GM12878 (cell line): Measurements from ENCODE around the gene KIAA1328. TPM values are rescaled to one million over a fixed set of nuclear protein-coding genes. Genes with fewer than 3 reads are reported as not detected.

Source experiments
- ATAC-seq: fragments of 200-7000 bp; cut with Tn5 transposase; 3 replicates; pipeline ENCODE4 v1.9.1; 2020; ENCODE audit warnings: mild to moderate bottlenecking, moderate library complexity
- BruUV-seq: library from RNA; stranded (reverse); fragments of 400-500 nt; replicated peaks from 2 replicates; lab custom pipeline; 2021; lab: Mats Ljungman, UMichigan
- CTCF ChIA-PET: fragments of 300-600 bp; sonication (Branson Sonifier 250); formaldehyde crosslinking; extraction: SDS; loops from one replicate; lab custom pipeline; 2021; ENCODE audit warnings: inconsistent platforms; lab: Yijun Ruan, JAX
- POLR2A ChIA-PET: fragments of 350-600 bp; formaldehyde crosslinking; extraction: SDS; loops from one replicate; lab custom pipeline; 2021; ENCODE audit warnings: inconsistent platforms; lab: Charles Lee
- RAD21 ChIA-PET: fragments of 300-600 bp; sonication (Branson Sonifier 250); formaldehyde crosslinking; loops from one replicate; lab custom pipeline; 2023; ENCODE audit warnings: antibody characterized with exemption; ENCODE audit not compliant: unreplicated experiment; lab: Charles Lee
- SMC1A ChIA-PET: fragments of 300-600 bp; sonication (Branson Sonifier 250); formaldehyde crosslinking; loops from one replicate; lab custom pipeline; 2023; ENCODE audit not compliant: unreplicated experiment, uncharacterized antibody; lab: Charles Lee
- DNase-seq: peaks from one replicate; pipeline ENCODE4 v3.0.0-alpha.2; 2011; ENCODE audit warnings: low read depth, low spot score
- FAIRE-seq: peaks from 3 replicates; lab custom pipeline; 2011; peaks lifted over from hg19 to GRCh38; lab: Jason Lieb, UNC
- H2AFZ ChIP-seq: 2 replicates; pipeline ENCODE4 v1.6.0; 2011; ENCODE audit warnings: low read depth, low read length, control low read depth; ENCODE audit not compliant: control insufficient read depth
- H3K27ac ChIP-seq: 2 replicates; pipeline ENCODE4 v1.5.1; 2011; ENCODE audit warnings: control low read depth; ENCODE audit not compliant: control insufficient read depth, insufficient read depth
- H3K27me3 ChIP-seq, 2 experiments: replicated peaks in 1 of 2; 2 replicates each; pipeline versions ENCODE4 v1.6.0 to v1.6.1; 2011; ENCODE audit warnings: low read length in 1 of 2; ENCODE audit not compliant: control insufficient read depth in 2 of 2, insufficient read depth in 2 of 2
- H3K36me3 ChIP-seq, 2 experiments: 2 replicates each; pipeline ENCODE4 v1.5.1; 2011; ENCODE audit warnings: low read length in 1 of 2; ENCODE audit not compliant: control insufficient read depth in 2 of 2, insufficient read depth in 2 of 2
- H3K4me1 ChIP-seq: 2 replicates; pipeline ENCODE4 v1.6.1; 2011; ENCODE audit warnings: mild to moderate bottlenecking, low read length, moderate library complexity, mixed read lengths; ENCODE audit not compliant: control insufficient read depth, insufficient read depth
- H3K4me2 ChIP-seq: 2 replicates; pipeline ENCODE4 v1.6.0; 2011; ENCODE audit warnings: control low read depth; ENCODE audit not compliant: control insufficient read depth, insufficient read depth
- H3K4me3 ChIP-seq: fragments of 200-600 bp; sonication (generic); 2 replicates; pipeline ENCODE4 v1.5.1; 2016
- H3K79me2 ChIP-seq: 2 replicates; pipeline ENCODE4 v1.6.0; 2011; ENCODE audit warnings: low read length; ENCODE audit not compliant: control insufficient read depth, insufficient read depth
- H3K9ac ChIP-seq: 2 replicates; pipeline ENCODE4 v1.8.0; 2011; ENCODE audit warnings: low read length, control low read depth, mixed read lengths; ENCODE audit not compliant: control insufficient read depth, insufficient read depth
- H3K9me3 ChIP-seq: replicated peaks from 3 replicates; pipeline ENCODE4 v1.5.1; 2011; ENCODE audit warnings: mild to moderate bottlenecking, low read length; ENCODE audit not compliant: control insufficient read depth, insufficient read depth
- H4K20me1 ChIP-seq: 2 replicates; pipeline ENCODE4 v1.6.0; 2011; ENCODE audit not compliant: control insufficient read depth, insufficient read depth
- CHD4 ChIP-seq: fragments of 200-600 bp; sonication (generic); IDR thresholded peaks from 2 replicates; pipeline ENCODE4 v1.6.1; 2016; ENCODE audit warnings: mild to moderate bottlenecking
- HDGF ChIP-seq: fragments of 450-650 bp; IDR thresholded peaks from 2 replicates; pipeline ENCODE4 v1.6.1; 2016; ENCODE audit warnings: antibody characterized with exemption
- NBN ChIP-seq: fragments of 450-650 bp; IDR thresholded peaks from 2 replicates; pipeline ENCODE4 v1.6.1; 2016
- PRDM15 ChIP-seq: fragments of 450-650 bp; formaldehyde crosslinking; IDR thresholded peaks from 2 replicates; pipeline ENCODE4 v1.4.0; 2020; ENCODE audit warnings: mild to moderate bottlenecking, moderate library complexity
- RAD21 ChIP-seq: IDR thresholded peaks from 2 replicates; pipeline ENCODE4 v1.6.1; 2011; ENCODE audit warnings: mild to moderate bottlenecking, low read depth, low read length, moderate library complexity; ENCODE audit not compliant: insufficient read depth
- RBBP5 ChIP-seq: fragments of 200-600 bp; sonication (generic); conservative IDR thresholded peaks from 2 replicates; pipeline ENCODE4 v1.6.1; 2016
- SIN3A ChIP-seq: IDR thresholded peaks from 2 replicates; pipeline ENCODE4 v1.6.1; 2012; ENCODE audit warnings: low read depth, low read length, improper control_type of control experiment
- USF2 ChIP-seq: IDR thresholded peaks from 2 replicates; pipeline ENCODE4 v1.6.1; 2011; ENCODE audit warnings: low read depth, low read length, improper control_type of control experiment, borderline replicate concordance
- ZNF592 ChIP-seq: fragments of 450-650 bp; IDR thresholded peaks from 2 replicates; pipeline ENCODE4 v1.6.1; 2017; ENCODE audit warnings: mild to moderate bottlenecking, moderate library complexity
- WGBS: methylation state at CpG from one replicate; pipeline ENCODE4 v1.1.6; 2016; ENCODE audit warnings: low lambda C conversion rate; ENCODE audit not compliant: insufficient replicate concordance, insufficient coverage; ENCODE audit errors: missing lambda C conversion rate; 5-methylcytosine and 5-hydroxymethylcytosine counted together
- in situ Hi-C: fragments of 300-500 bp; cut with MboI; formaldehyde crosslinking; loops from 9 replicates; pipeline ENCODE4 v1.14.3; 2018; ENCODE audit warnings: mixed read lengths
- intact Hi-C: fragments of 100-400 bp; cut with micrococcal nuclease; formaldehyde crosslinking; loops from one replicate; pipeline ENCODE4 v1.14.2; 2022; ENCODE audit not compliant: unreplicated experiment
- polyA plus RNA-seq, 11 experiments: library from polyadenylated mRNA; depleted of rRNA in 4 of 11; unstranded in 6 of 11; stranded (reverse) in 5 of 11; fragments of >200 nt; fragmentation: Nextera tagmentation in 4 of 11; fragmentation: Illumina TruSeq in 1 of 11; extraction: Ambion mirVana in 4 of 11; extraction: Trizol in 1 of 11; gene quantifications; 1 replicate in 1 of 11; 2 replicates in 10 of 11; pipeline versions ENCODE4 v1.2.1 to v1.2.3, GENCODE V29; 2011 to 2016; ENCODE audit warnings: inconsistent platforms in 2 of 11, missing spikeins in 2 of 11, low read depth in 1 of 11
- total RNA-seq, 4 experiments: library from RNA; depleted of rRNA in 3 of 4; stranded (reverse); fragments of >200 nt in 3 of 4; fragmentation: Illumina TruSeq in 1 of 4; extraction: Trizol in 1 of 4; gene quantifications; 2 replicates each; pipeline versions ENCODE4 v1.2.1 to v1.2.3, GENCODE V29; 2013 to 2021
- TF ChIP-seq, protein P1 (sequence below): fragments of 450-650 bp; formaldehyde crosslinking; IDR thresholded peaks from 2 replicates; pipeline ENCODE4 v1.5.0; 2022; ENCODE audit warnings: mild to moderate bottlenecking, missing genetic modification characterization

KIAA1328 gene
- total and polyA plus RNA-seq, 10 of the 15 experiments (the other 5 are each of a cell fraction or from before 2014, with no cell fraction given), result 3.1 to 7.1 (median 4.6) TPM

DNA sequence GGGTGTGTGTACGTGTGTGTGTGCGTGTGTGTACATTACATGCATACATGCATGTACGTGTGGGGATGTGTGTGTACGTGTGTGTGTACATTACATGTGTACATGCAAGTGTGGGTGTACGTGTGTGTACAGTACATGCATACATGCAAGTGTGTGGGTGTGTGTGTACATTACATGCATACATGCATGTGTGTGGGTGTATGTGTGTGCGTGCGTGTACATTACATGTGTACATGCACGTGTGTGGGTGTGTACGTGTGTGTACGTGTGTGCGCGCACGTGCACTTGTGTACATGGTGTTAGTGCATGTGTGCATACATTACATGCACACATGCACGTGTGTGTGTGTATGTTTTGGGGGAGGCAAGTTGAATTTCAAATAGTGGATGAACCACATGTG lies 436.0 kb downstream of the KIAA1328 start:
- intact Hi-C loops, result no loop called here
- WGBS, result 24% methylated on average over 14 of the region's 14 CpGs
- Histone ChIP-seq H3K4me2 (no peak overlapping the region), H3K79me2 (no peaks in the 10 kb centered on the region), H3K4me3 (no peak overlapping the region), H3K4me1 (no peaks in the 10 kb centered on the region), H3K9me3 (no peaks in the 10 kb centered on the region), H2AFZ (no peak overlapping the region), H3K9ac (no peak overlapping the region), H3K36me3 (no peaks in the 10 kb centered on the region), H3K27me3 (no peaks in the 10 kb centered on the region), H4K20me1 (no peaks in the 10 kb centered on the region), H3K27ac (no peak overlapping the region)
- ATAC-seq (no peak), FAIRE-seq (no peak), DNase-seq (no peak)
- no TSS peak for BruUV-seq
- ChIA-PET POLR2A (no interaction called here), SMC1A (no interaction called here), CTCF (no interaction called here), RAD21 (no interaction called here)
- TF ChIP-seq PRDM15 (CRISPR knock-in tag), result no peak
- TF ChIP-seq, protein P1, sequence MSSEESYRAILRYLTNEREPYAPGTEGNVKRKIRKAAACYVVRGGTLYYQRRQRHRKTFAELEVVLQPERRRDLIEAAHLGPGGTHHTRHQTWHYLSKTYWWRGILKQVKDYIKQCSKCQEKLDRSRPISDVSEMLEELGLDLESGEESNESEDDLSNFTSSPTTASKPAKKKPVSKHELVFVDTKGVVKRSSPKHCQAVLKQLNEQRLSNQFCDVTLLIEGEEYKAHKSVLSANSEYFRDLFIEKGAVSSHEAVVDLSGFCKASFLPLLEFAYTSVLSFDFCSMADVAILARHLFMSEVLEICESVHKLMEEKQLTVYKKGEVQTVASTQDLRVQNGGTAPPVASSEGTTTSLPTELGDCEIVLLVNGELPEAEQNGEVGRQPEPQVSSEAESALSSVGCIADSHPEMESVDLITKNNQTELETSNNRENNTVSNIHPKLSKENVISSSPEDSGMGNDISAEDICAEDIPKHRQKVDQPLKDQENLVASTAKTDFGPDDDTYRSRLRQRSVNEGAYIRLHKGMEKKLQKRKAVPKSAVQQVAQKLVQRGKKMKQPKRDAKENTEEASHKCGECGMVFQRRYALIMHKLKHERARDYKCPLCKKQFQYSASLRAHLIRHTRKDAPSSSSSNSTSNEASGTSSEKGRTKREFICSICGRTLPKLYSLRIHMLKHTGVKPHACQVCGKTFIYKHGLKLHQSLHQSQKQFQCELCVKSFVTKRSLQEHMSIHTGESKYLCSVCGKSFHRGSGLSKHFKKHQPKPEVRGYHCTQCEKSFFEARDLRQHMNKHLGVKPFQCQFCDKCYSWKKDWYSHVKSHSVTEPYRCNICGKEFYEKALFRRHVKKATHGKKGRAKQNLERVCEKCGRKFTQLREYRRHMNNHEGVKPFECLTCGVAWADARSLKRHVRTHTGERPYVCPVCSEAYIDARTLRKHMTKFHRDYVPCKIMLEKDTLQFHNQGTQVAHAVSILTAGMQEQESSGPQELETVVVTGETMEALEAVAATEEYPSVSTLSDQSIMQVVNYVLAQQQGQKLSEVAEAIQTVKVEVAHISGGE (CRISPR knock-in tag), result no peak
- no peak for TF ChIP-seq RBBP5
- TF ChIP-seq ZNF592, result no peak
- no peak for TF ChIP-seq RAD21
- TF ChIP-seq SIN3A, result no peak
- TF ChIP-seq HDGF, result no peak
- no peak for TF ChIP-seq USF2
- no peak for TF ChIP-seq CHD4
- no peak for TF ChIP-seq NBN
- in situ Hi-C loops, result no loop called here
